ENCODE measurements around the gene MGMT. TPM values are rescaled to one million over a fixed set of nuclear protein-coding genes. Genes with fewer than 3 reads are reported as not detected.

Gene MGMT
- total RNA-seq, 1 experiment from 2014 or later, result 21.1 TPM

GRCh38 chr10:129472696-129473555 lies 5.9 kb downstream of the MGMT start:
- no peak for DNase-seq
- Histone ChIP-seq H3K4me3 (no peak overlapping the region), H3K36me3 (no peaks in the 10 kb centered on the region), H3K9me3 (no peaks in the 10 kb centered on the region), H3K27me3 (no peaks in the 10 kb centered on the region)

GRCh38 chr10:129474642-129475041 lies 7.6 kb downstream of the MGMT start:
- no peaks in the 10 kb centered on the region for H3K27me3 ChIP-seq
- DNase-seq, result no peak
- no peaks in the 10 kb centered on the region for H3K36me3 ChIP-seq
- H3K4me3 ChIP-seq, result no peak overlapping the region
- no peaks in the 10 kb centered on the region for H3K9me3 ChIP-seq

GRCh38 chr10:129476431-129476830 lies 9.4 kb downstream of the MGMT start:
- peaks cover 3% of the 10 kb centered on the region; the same call in 1 of the 2 replicates for H3K9me3 ChIP-seq
- DNase-seq, result no peak
- H3K4me3 ChIP-seq, result no peak overlapping the region
- H3K27me3 ChIP-seq, result no peaks in the 10 kb centered on the region
- no peaks in the 10 kb centered on the region for H3K36me3 ChIP-seq

GRCh38 chr10:129477051-129477450 lies 10.0 kb downstream of the MGMT start:
- no peak for DNase-seq

GRCh38 chr10:129481641-129482040 lies 14.6 kb downstream of the MGMT start:
- peaks cover 24% of the 10 kb centered on the region for H3K9me3 ChIP-seq
- DNase-seq, result no peak
- no peak overlapping the region for H3K4me3 ChIP-seq
- H3K36me3 ChIP-seq, result no peaks in the 10 kb centered on the region
- H3K27me3 ChIP-seq, result no peaks in the 10 kb centered on the region

More at GRCh38 chr10:129477051-129477450, 10.0 kb downstream of the MGMT start:
- Histone ChIP-seq H3K27me3 (no peaks in the 10 kb centered on the region), H3K36me3 (no peaks in the 10 kb centered on the region), H3K9me3 (peaks cover 3% of the 10 kb centered on the region; the same call in 1 of the 2 replicates), H3K4me3 (no peak overlapping the region)

- H3K9me3 ChIP-seq, result peaks cover 24% of the 10 kb centered on the region
- no peaks in the 10 kb centered on the region for H3K36me3 ChIP-seq
- DNase-seq, result no peak
- no peaks in the 10 kb centered on the region for H3K27me3 ChIP-seq
- H3K4me3 ChIP-seq, result no peak overlapping the region
These were observed 16.5 kb downstream of the MGMT start for GRCh38 chr10:129483430-129484010.

- Histone ChIP-seq H3K9me3 (peaks cover 37% of the 10 kb centered on the region), H3K27me3 (no peaks in the 10 kb centered on the region), H3K4me3 (no peak overlapping the region), H3K36me3 (no peaks in the 10 kb centered on the region)
- no peak for DNase-seq
These were observed 19.8 kb downstream of the MGMT start for GRCh38 chr10:129486805-129487204.

GRCh38 chr10:129491123-129491734 lies 24.2 kb downstream of the MGMT start:
- DNase-seq, result no peak
- H3K27me3 ChIP-seq, result no peaks in the 10 kb centered on the region
- no peak overlapping the region for H3K4me3 ChIP-seq
- peaks cover 22% of the 10 kb centered on the region for H3K9me3 ChIP-seq
- no peaks in the 10 kb centered on the region for H3K36me3 ChIP-seq

- Histone ChIP-seq H3K36me3 (no peaks in the 10 kb centered on the region), H3K9me3 (peaks cover 26% of the 10 kb centered on the region), H3K27me3 (no peaks in the 10 kb centered on the region), H3K4me3 (no peak overlapping the region)
- DNase-seq, result no peak
These were observed 27.1 kb downstream of the MGMT start for GRCh38 chr10:129494176-129494575.

GRCh38 chr10:129494740-129495139 lies 27.7 kb downstream of the MGMT start:
- DNase-seq, result no peak
- Histone ChIP-seq H3K4me3 (no peak overlapping the region), H3K36me3 (no peaks in the 10 kb centered on the region), H3K9me3 (peaks cover 27% of the 10 kb centered on the region), H3K27me3 (no peaks in the 10 kb centered on the region)

- no peak overlapping the region for H3K4me3 ChIP-seq
- peaks cover 26% of the 10 kb centered on the region for H3K9me3 ChIP-seq
- DNase-seq, result no peak
- H3K27me3 ChIP-seq, result no peaks in the 10 kb centered on the region
- no peaks in the 10 kb centered on the region for H3K36me3 ChIP-seq
These were observed 28.2 kb downstream of the MGMT start for GRCh38 chr10:129495256-129495655.

GRCh38 chr10:129495698-129496097 lies 28.7 kb downstream of the MGMT start:
- Histone ChIP-seq H3K36me3 (no peaks in the 10 kb centered on the region), H3K4me3 (no peak overlapping the region), H3K27me3 (no peaks in the 10 kb centered on the region), H3K9me3 (peaks cover 21% of the 10 kb centered on the region)
- DNase-seq, result no peak

GRCh38 chr10:129497013-129497412 lies 30.0 kb downstream of the MGMT start:
- Histone ChIP-seq H3K9me3 (peaks cover 8% of the 10 kb centered on the region), H3K4me3 (no peak overlapping the region), H3K27me3 (no peaks in the 10 kb centered on the region), H3K36me3 (no peaks in the 10 kb centered on the region)
- no peak for DNase-seq

GRCh38 chr10:129498680-129499079 lies 31.6 kb downstream of the MGMT start:
- Histone ChIP-seq H3K4me3 (no peak overlapping the region), H3K27me3 (no peaks in the 10 kb centered on the region), H3K36me3 (no peaks in the 10 kb centered on the region), H3K9me3 (peaks cover 5% of the 10 kb centered on the region; the same call in 1 of the 2 replicates)
- DNase-seq, result no peak

- no peak for DNase-seq
These were observed 33.7 kb downstream of the MGMT start for GRCh38 chr10:129500617-129501339.

GRCh38 chr10:129501652-129502436 lies 34.8 kb downstream of the MGMT start:
- Histone ChIP-seq H3K9me3 (peaks cover 5% of the 10 kb centered on the region; the same call in 1 of the 2 replicates), H3K4me3 (no peak overlapping the region), H3K36me3 (no peaks in the 10 kb centered on the region), H3K27me3 (no peaks in the 10 kb centered on the region)
- DNase-seq, result no peak

More at GRCh38 chr10:129500617-129501339, 33.7 kb downstream of the MGMT start:
- Histone ChIP-seq H3K4me3 (no peak overlapping the region), H3K27me3 (no peaks in the 10 kb centered on the region), H3K9me3 (peaks cover 5% of the 10 kb centered on the region; the same call in 1 of the 2 replicates), H3K36me3 (no peaks in the 10 kb centered on the region)

All from MG63 (cell line).